K562 (cell line): ENCODE results near the gene CTNNA3. TPM values are rescaled to one million over a fixed set of nuclear protein-coding genes. Genes with fewer than 3 reads are reported as not detected.
"Not testable (repeated sequence)": the region's sequence is repeated elsewhere in the genome, so short reads cannot be mapped to it uniquely, and the experiment has no call there.

Source experiments
- ATAC-seq: fragments of 200-7000 bp; cut with Tn5 transposase; 3 replicates; pipeline ENCODE4 v1.9.1; 2020; ENCODE audit warnings: moderate library complexity
- BruUV-seq: library from RNA; stranded (reverse); fragments of 400-500 nt; replicated peaks from 2 replicates; lab custom pipeline; 2021; lab: Mats Ljungman, UMichigan
- CTCF ChIA-PET: fragments of 300-600 bp; formaldehyde crosslinking; extraction: SDS; loops from one replicate; lab custom pipeline; 2021; ENCODE audit warnings: low intra/inter-chr PET ratio; lab: Yijun Ruan, JAX
- POLR2A ChIA-PET: fragments of 300-600, 350-650 bp; sonication (Branson Sonifier 250); formaldehyde crosslinking; extraction: SDS; loops from one replicate; lab custom pipeline; 2021; ENCODE audit warnings: antibody characterized with exemption, inconsistent platforms; lab: Yijun Ruan, JAX
- DNase-seq, 4 experiments: peaks; one replicate each; pipeline versions ENCODE4 v3.0.0 to v3.0.0-alpha.2; 2011 to 2018; ENCODE audit warnings: low spot score in 3 of 4, mixed read lengths in 3 of 4; ENCODE audit errors: extremely low read depth in 1 of 4
- FAIRE-seq: peaks from 2 replicates; lab custom pipeline; 2011; peaks lifted over from hg19 to GRCh38; lab: Jason Lieb, UNC
- H2AFZ ChIP-seq: 2 replicates; pipeline ENCODE4 v1.6.0; 2011; ENCODE audit warnings: low read depth, low read length, control low read depth, inconsistent platforms
- H3K27ac ChIP-seq: fragments of 200-600 bp; 3 replicates; pipeline ENCODE4 v1.8.0; 2011; ENCODE audit warnings: low read depth, mild to moderate bottlenecking, control low read depth, inconsistent platforms, low read length, moderate library complexity, mixed read lengths; ENCODE audit errors: extremely low read depth
- H3K27me3 ChIP-seq, 2 experiments: fragments of 300-600 bp in 1 of 2; 2 replicates in 1 of 2; 3 replicates in 1 of 2; pipeline versions ENCODE4 v1.6.0 to v1.8.0; 2011; ENCODE audit warnings: inconsistent platforms in 2 of 2, low read length in 2 of 2, mild to moderate bottlenecking in 1 of 2, mixed read lengths in 1 of 2, moderate library complexity in 1 of 2; ENCODE audit not compliant: control insufficient read depth in 2 of 2, insufficient read depth in 2 of 2
- H3K36me3 ChIP-seq: fragments of 300-600 bp; 3 replicates; pipeline ENCODE4 v1.8.0; 2011; ENCODE audit warnings: mild to moderate bottlenecking, low read length, inconsistent platforms; ENCODE audit not compliant: control insufficient read depth, insufficient read depth
- H3K4me1 ChIP-seq, 2 experiments: fragments of 200-600 bp in 1 of 2; replicated peaks in 1 of 2; 2 replicates in 1 of 2; 3 replicates in 1 of 2; pipeline versions ENCODE4 v1.5.1 to v1.8.0; 2011; ENCODE audit warnings: inconsistent platforms in 2 of 2, low read length in 2 of 2, mild to moderate bottlenecking in 1 of 2, mixed read lengths in 1 of 2, moderate library complexity in 1 of 2; ENCODE audit not compliant: control insufficient read depth in 2 of 2, insufficient read depth in 2 of 2
- H3K4me2 ChIP-seq: 2 replicates; pipeline ENCODE4 v1.6.1; 2011; ENCODE audit warnings: low read length, control low read depth, inconsistent platforms, mixed read lengths; ENCODE audit not compliant: insufficient read depth
- H3K4me3 ChIP-seq: fragments of 200-600 bp; sonication (generic), shearing (Covaris generic); 2 replicates; pipeline ENCODE4 v1.5.1; 2016; ENCODE audit warnings: control low read depth, inconsistent platforms
- H3K79me2 ChIP-seq: fragments of 200-600 bp; 3 replicates; pipeline ENCODE4 v1.8.0; 2011; ENCODE audit warnings: low read length, inconsistent platforms; ENCODE audit not compliant: control insufficient read depth, insufficient read depth
- H3K9ac ChIP-seq, 2 experiments: 2 replicates each; pipeline versions ENCODE4 v1.6.0 to v1.6.1; 2011; ENCODE audit warnings: low read depth in 2 of 2, low read length in 2 of 2, control low read depth in 1 of 2, inconsistent platforms in 1 of 2, mild to moderate bottlenecking in 1 of 2, mixed read lengths in 1 of 2; ENCODE audit not compliant: insufficient read depth in 1 of 2
- H3K9me1 ChIP-seq: one replicate; pipeline ENCODE4 v1.6.0; 2011; ENCODE audit warnings: inconsistent platforms, mild to moderate bottlenecking, low read length, moderate library complexity; ENCODE audit not compliant: control insufficient read depth, insufficient read depth
- H3K9me3 ChIP-seq: replicated peaks from 2 replicates; pipeline ENCODE4 v1.5.1; 2011; ENCODE audit warnings: low read depth, low read length, inconsistent platforms; ENCODE audit not compliant: control insufficient read depth, insufficient read depth
- H4K20me1 ChIP-seq: replicated peaks from 2 replicates; pipeline ENCODE4 v1.6.1; 2011; ENCODE audit warnings: low read length, inconsistent platforms, mixed read lengths; ENCODE audit not compliant: control insufficient read depth, insufficient read depth
- C11orf30 ChIP-seq: fragments of 450-650 bp; IDR thresholded peaks from 2 replicates; pipeline ENCODE4 v1.6.1; 2016; ENCODE audit warnings: low read depth, mild to moderate bottlenecking
- CTBP1 ChIP-seq: fragments of 450-650 bp; IDR thresholded peaks from 2 replicates; pipeline ENCODE4 v1.6.1; 2016; ENCODE audit warnings: borderline replicate concordance
- MAFF ChIP-seq: IDR thresholded peaks from 2 replicates; pipeline ENCODE4 v1.6.1; 2012; ENCODE audit warnings: low read length, improper control_type of control experiment
- MAFG ChIP-seq: fragments of 450-650 bp; conservative IDR thresholded peaks from 2 replicates; pipeline ENCODE4 v1.6.1; 2016; ENCODE audit warnings: missing genetic modification characterization, missing compliant biosample characterization
- POLR2G ChIP-seq: fragments of 200-400 bp; formaldehyde crosslinking; IDR thresholded peaks from 2 replicates; pipeline ENCODE4 v1.6.1; 2017; ENCODE audit warnings: low read depth, mild to moderate bottlenecking, antibody characterized with exemption, low read length, moderate library complexity
- ZNF316 ChIP-seq: fragments of 450-650 bp; IDR thresholded peaks from 2 replicates; pipeline ENCODE4 v1.6.1; 2016
- WGBS: fragments of 100-300 bp; shearing (Covaris generic); methylation state at CpG from one replicate; pipeline ENCODE4 v1.1.6; 2016; ENCODE audit warnings: low coverage, mixed read lengths; ENCODE audit not compliant: insufficient coverage; ENCODE audit errors: missing lambda C conversion rate; 5-methylcytosine and 5-hydroxymethylcytosine counted together
- in situ Hi-C: fragments of 300-500 bp; cut with MboI; formaldehyde crosslinking; loops from 4 replicates; pipeline ENCODE4 v1.15.0; 2018; ENCODE audit warnings: inconsistent platforms, mixed read lengths
- intact Hi-C: fragments of 100-400 bp; cut with micrococcal nuclease; formaldehyde crosslinking; loops from 2 replicates; pipeline ENCODE4 v1.14.2; 2022
- polyA plus RNA-seq, 8 experiments: library from polyadenylated mRNA; depleted of rRNA in 4 of 8; stranded (reverse) in 5 of 8; unstranded in 3 of 8; fragments of >200 nt; fragmentation: Nextera tagmentation in 2 of 8; fragmentation: Illumina TruSeq in 1 of 8; extraction: Ambion mirVana in 2 of 8; extraction: Trizol in 1 of 8; gene quantifications; 2 replicates each; pipeline versions ENCODE4 v1.2.1 to v1.2.3, GENCODE V29; 2011 to 2014; ENCODE audit warnings: inconsistent platforms in 1 of 8, missing spikeins in 1 of 8
- total RNA-seq, 7 experiments: library from RNA; depleted of rRNA in 6 of 7; stranded (reverse); fragments of >200 nt in 6 of 7; fragmentation: Illumina TruSeq in 2 of 7; extraction: Trizol in 2 of 7; gene quantifications; 2 replicates each; pipeline versions ENCODE4 v1.2.1 to v1.2.3, GENCODE V29; 2011 to 2021; ENCODE audit warnings: low replicate concordance in 1 of 7
- TF ChIP-seq, protein P1 (sequence below): sonication (generic); formaldehyde crosslinking; IDR thresholded peaks from 2 replicates; pipeline ENCODE4 v1.8.0; 2023; ENCODE audit warnings: missing genetic modification reagents, mild to moderate bottlenecking, borderline replicate concordance

Gene CTNNA3
- total and polyA plus RNA-seq, 9 of the 15 experiments (the other 6 are each of a cell fraction or from before 2014, with no cell fraction given) = 0.04 TPM; not detected in 8

DNA sequence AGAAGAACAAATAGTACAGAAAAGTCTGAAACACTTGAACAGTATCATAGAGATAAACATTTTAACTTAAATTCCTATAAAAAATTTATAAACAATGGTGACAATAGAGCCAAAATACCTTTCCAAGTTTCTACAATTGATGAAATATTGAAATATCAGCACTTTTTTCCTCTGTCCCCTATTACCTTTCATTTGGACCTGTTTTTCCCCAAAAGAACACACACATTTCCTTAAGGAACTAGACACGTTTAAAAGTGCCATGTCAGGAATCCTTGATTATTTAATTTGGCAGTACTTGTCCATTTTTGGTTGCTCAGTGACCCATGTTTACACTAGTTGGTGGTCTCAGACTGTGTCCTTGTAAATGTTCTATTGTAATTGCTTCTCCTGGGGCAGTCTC lies 162.6 kb downstream of the CTNNA3 start:
- CTCF ChIA-PET = no interaction called here

DNA sequence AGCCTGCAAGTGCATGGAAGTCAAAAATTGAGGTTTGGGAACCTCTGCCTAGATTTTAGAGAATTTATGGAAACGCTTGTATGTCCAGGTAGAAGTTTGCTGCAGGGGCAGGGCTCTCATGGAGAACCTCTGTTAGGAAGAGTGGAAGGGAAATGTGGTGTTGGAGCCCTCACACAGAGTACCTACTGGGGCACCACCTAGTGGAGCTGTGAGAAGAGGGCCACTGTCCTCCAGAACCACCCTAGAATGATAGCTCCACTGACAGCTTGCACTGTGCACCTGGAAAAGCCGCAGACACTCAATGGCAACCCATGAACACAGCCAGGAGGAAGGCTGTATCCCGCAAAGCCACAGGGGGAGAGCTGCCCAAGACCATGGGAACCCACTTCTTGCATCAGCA lies 165.0 kb downstream of the CTNNA3 start:
- H2AFZ ChIP-seq, DNase-seq, intact Hi-C loops, POLR2A ChIA-PET, H3K79me2 ChIP-seq, H3K9ac ChIP-seq, H4K20me1 ChIP-seq, H3K4me1 ChIP-seq, H3K4me3 ChIP-seq, in situ Hi-C loops, H3K36me3 ChIP-seq, BruUV-seq, H3K4me2 ChIP-seq, FAIRE-seq, H3K27me3 ChIP-seq, H3K9me3 ChIP-seq, H3K27ac ChIP-seq, ATAC-seq, H3K9me1 ChIP-seq, CTCF ChIA-PET: not testable (repeated sequence)
- 2% methylated on average over 3 of the region's 3 CpGs for WGBS

More for the DNA sequence above, 162.6 kb downstream of the CTNNA3 start:
- Histone ChIP-seq H3K9me1 (no peaks in the 10 kb centered on the region), H3K79me2 (no peaks in the 10 kb centered on the region), H2AFZ (no peak overlapping the region), H3K27ac (no peak overlapping the region), H3K4me1 (no peaks in the 10 kb centered on the region), H3K4me2 (no peak overlapping the region), H3K27me3 (no peaks in the 10 kb centered on the region), H3K36me3 (no peaks in the 10 kb centered on the region), H3K9me3 (no peaks in the 10 kb centered on the region), H3K4me3 (no peak overlapping the region), H3K9ac (no peak overlapping the region)
- DNase-seq = no peak
- intact Hi-C loops (no loop called here), in situ Hi-C loops (no loop called here)
- no TSS peak for BruUV-seq
- no peak for FAIRE-seq
- POLR2A ChIA-PET = no interaction called here
- ATAC-seq = no peak
- WGBS = 0% methylated on average over 1 of the region's 1 CpG
- TF ChIP-seq CTBP1 (no peak), C11orf30 (peak; percentile 41; the same call in 1 of the 2 replicates), ZNF316 (peak; percentile 69), POLR2G (no peak), MAFG (tag) (peak; percentile 46), MAFF (peak; percentile 49; the same call in 1 of the 2 replicates)
- TF ChIP-seq, protein P1, sequence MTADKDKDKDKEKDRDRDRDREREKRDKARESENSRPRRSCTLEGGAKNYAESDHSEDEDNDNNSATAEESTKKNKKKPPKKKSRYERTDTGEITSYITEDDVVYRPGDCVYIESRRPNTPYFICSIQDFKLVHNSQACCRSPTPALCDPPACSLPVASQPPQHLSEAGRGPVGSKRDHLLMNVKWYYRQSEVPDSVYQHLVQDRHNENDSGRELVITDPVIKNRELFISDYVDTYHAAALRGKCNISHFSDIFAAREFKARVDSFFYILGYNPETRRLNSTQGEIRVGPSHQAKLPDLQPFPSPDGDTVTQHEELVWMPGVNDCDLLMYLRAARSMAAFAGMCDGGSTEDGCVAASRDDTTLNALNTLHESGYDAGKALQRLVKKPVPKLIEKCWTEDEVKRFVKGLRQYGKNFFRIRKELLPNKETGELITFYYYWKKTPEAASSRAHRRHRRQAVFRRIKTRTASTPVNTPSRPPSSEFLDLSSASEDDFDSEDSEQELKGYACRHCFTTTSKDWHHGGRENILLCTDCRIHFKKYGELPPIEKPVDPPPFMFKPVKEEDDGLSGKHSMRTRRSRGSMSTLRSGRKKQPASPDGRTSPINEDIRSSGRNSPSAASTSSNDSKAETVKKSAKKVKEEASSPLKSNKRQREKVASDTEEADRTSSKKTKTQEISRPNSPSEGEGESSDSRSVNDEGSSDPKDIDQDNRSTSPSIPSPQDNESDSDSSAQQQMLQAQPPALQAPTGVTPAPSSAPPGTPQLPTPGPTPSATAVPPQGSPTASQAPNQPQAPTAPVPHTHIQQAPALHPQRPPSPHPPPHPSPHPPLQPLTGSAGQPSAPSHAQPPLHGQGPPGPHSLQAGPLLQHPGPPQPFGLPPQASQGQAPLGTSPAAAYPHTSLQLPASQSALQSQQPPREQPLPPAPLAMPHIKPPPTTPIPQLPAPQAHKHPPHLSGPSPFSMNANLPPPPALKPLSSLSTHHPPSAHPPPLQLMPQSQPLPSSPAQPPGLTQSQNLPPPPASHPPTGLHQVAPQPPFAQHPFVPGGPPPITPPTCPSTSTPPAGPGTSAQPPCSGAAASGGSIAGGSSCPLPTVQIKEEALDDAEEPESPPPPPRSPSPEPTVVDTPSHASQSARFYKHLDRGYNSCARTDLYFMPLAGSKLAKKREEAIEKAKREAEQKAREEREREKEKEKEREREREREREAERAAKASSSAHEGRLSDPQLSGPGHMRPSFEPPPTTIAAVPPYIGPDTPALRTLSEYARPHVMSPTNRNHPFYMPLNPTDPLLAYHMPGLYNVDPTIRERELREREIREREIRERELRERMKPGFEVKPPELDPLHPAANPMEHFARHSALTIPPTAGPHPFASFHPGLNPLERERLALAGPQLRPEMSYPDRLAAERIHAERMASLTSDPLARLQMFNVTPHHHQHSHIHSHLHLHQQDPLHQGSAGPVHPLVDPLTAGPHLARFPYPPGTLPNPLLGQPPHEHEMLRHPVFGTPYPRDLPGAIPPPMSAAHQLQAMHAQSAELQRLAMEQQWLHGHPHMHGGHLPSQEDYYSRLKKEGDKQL (CRISPR knock-in tag) = no peak
- TF ChIP-seq, all 486 proteins: peak for 4
- H4K20me1 ChIP-seq = no peaks in the 10 kb centered on the region
